IPS-11a (cell line): ENCODE measurements around the gene ZNF436.

Source experiments
- H3K4me3 ChIP-seq: one replicate; pipeline ENCODE4 v1.5.1; 2013; ENCODE audit warnings: low read depth, low read length, control low read depth

The ZNF436 gene

DNA sequence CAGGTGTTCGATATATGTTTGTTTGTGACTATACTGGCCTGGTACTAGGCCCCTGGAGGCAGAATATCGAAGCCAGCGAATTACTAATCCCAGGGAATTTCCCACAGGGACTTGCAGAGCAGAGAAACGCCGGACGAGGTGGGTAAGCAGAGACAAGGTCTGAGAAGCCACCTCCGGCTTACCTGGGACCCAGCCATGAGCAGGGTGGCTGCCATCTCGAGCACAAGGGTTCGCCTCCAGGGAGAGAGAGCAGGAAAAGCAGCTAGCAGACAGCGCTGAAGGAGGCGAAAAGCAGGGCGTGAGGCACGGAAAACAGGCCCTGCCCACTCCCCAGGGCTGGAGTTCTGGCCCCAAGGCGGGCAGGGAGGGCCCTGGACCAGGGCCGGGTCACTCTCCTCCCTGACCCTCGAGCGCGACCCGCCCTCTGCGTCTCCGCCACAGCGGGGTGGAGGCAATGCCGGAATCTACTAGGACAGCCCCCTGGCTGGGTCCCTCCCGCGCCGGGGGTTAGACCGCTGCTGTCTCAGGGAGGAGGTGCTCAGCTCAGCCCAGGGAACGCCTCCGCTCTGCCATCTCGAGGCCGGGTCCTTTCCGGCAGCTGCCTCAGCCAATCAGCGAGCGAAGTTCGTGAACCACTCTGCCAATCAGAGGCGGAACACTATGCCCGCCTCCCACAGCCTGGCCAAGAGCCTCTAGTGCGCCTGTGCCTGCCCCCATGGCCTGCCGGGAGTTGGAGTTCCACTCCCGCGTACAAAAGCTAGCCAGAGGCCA is 1.7 kb downstream of the ZNF436 start:
- H3K4me3 ChIP-seq, result peak overlapping the region; percentile 77

DNA sequence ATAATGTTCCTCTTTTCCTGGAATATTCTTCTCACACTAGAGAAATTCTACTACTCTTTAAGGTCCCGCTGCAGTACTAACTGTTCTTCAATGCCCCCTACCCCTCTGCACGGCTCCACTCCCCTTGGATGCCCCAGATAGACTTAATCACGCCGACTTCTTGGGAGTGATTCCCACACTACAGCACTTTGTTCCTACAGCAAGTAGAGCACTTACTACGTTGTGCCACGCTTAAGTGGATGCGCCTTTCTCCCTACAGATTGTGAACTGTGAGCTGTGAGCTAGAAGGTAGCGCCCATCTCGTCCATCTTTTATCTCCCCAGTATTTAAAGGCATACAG is 2.2 kb downstream of the ZNF436 start:
- H3K4me3 ChIP-seq, result no peak overlapping the region

DNA sequence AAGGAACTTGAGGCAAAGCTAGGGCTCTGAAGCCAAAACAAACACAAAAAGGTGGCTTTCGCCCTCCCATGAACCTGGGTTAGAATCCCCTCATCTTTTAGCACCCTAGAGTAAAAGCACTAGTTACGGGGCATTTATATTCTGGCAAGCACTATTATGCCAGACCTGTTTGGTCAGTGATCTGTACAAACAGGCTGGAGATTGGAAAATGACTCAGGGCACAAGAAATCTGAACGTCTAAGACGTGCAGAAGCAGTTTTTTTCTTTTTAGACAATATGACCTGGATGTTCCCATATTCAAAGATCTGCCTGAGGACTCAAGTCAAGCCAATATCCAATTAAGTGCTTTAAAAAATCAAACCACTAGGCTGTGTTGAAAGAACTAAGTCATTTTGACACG is 3.0 kb downstream of the ZNF436 start:
- H3K4me3 ChIP-seq, result no peak overlapping the region

DNA sequence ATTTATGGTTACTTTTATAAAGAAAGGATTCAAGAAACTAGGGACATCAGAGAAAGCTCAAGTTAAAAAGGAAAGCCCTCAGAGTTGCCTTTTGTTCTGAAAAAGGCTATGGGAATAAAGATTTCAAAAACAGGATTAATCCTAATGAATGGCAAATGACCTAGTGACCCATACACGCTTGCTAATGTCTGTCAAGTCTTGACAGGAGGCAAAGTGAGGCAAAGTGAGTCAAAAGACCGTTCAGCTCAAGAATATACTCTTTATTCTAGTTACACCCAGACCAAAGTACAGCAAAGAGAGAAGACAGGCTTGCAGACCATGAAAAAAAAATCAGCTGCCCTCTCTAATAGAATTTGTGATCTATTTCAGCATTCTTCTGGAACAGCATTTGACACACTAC is 3.5 kb downstream of the ZNF436 start:
- no peak overlapping the region for H3K4me3 ChIP-seq

DNA sequence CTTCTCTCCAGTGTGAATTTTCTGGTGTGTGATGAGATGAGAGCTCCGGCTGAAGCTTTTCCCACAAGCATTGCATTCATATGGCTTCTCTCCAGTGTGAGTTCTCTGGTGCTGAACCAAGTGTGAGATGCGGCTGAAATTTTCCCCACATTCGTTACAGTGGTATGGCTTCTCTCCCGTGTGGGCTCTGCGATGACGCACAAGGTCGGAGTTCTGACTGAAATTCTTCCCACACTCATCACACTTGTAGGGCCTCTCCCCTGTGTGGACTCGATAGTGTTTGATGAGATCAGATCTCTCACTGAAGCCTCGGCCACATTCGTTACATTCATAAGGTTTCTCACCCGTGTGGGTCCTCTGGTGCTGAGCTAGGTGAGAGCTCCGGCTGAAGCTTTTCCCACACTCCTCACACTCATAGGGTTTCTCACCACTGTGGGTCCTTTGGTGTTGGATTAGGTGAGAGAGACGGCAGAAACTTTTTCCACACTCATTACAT is 7.4 kb downstream of the ZNF436 start:
- no peak overlapping the region for H3K4me3 ChIP-seq

DNA sequence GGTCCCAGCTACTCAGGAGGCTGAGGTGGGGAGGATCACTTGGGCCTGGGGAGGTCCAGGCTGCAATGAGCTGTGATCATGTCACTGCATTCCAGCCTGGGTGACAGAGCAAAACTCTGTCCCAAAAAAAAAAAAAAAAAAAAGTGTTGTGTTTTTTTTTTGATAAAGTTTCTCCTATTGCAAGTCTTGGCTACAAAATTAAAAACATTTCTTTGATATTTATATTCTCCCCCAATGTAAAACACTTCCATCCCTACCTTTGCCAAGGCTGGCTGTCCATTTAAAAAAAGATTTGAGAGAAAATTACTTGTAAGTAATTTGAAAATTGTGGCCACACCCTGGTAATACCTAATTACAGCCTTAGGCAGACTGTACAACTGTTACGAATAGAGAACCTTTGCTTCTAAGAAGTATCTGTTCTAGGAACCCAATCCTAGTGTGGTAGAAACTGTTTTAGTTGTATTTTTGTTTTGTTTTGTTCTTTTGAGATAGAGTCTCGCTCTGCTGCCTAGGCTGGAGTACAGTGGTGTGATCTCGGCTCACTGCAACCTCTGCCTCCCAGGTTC is 11.2 kb downstream of the ZNF436 start:
- H3K4me3 ChIP-seq, result no peak overlapping the region

DNA sequence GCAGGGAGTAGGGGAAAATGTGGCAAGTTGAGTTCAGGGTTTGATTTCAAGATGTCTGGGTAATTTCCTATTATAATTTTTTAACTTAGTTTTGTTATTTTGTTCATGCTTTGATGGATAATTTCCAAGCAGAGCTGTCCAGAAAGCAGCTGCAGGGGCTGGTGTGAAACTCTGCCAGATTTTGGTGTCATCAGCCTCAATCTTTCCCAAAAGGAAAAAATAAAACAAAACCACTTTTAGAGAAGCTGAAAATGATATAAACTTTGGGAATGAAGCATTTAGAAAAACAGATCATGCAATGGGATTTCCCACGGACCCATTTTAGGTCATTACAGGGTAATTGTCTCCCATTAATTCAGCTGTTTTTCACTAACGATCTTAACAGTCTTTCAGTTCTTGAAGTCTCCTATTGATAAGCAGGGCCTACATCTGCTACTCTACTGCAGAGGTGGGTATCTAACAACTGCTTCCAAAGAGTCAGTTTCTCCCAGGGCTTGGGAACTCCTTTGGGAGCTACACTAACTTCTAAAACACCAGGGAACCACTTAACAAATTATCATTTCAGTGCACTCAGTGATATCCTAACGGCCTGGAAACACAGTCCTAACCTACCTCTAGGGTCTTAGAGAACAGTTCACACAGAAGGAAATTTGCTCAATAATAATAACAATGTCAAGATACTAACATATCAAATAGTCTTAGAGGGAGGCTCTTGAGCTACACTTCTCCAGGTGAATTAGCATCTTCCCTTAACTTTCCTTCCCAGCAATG is 12.3 kb downstream of the ZNF436 start:
- no peak overlapping the region for H3K4me3 ChIP-seq

DNA sequence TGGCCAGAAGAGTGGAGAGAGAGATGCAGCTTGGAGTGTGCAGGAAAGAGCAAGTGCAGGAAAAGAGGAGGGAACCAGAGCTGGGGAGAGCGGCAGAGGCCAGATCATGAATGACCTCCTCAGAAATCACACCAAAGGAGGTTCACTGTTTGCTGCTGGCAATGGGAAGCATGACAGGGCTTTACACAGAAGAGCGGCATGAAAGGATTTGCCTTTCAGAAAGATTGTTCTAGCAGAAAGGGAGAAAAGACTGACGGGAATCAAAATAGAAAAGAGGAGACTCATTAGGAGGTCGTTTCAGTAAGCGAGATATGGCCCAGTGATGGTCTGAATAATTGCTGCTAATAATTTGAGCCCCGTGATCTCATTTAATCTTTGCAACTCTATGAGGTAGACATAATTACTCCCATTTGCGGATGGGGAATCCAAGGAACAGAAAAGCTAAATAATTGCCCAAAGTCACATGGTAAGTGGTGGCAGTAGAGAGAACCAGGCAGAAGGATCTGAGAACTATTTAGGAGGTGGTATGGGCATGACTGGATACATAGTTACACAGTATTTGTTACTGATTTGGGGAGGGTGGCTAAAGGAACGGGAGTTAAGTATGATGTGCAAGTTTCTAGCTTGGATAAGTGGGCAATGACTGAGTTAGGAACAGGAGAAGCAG is 13.0 kb downstream of the ZNF436 start:
- no peak overlapping the region for H3K4me3 ChIP-seq

DNA sequence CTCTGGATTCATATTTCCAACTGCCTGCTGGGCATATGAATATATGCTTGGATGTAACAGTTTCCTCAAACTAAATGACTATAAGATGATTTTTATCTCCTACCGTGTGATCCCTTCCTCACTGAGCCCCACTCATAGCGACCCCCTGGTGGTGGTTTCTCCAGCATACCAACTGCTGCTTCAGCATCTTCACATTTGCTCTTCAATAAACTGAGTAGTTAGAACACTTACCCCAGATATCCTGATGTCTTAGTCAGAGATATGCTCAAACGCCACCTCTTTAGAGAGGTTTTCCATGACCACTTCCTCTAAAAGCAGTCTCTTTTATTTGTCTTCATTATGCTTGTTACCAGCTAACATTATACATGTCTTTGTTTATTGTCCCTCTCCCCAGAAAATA is 15.4 kb downstream of the ZNF436 start:
- H3K4me3 ChIP-seq, result no peak overlapping the region

DNA sequence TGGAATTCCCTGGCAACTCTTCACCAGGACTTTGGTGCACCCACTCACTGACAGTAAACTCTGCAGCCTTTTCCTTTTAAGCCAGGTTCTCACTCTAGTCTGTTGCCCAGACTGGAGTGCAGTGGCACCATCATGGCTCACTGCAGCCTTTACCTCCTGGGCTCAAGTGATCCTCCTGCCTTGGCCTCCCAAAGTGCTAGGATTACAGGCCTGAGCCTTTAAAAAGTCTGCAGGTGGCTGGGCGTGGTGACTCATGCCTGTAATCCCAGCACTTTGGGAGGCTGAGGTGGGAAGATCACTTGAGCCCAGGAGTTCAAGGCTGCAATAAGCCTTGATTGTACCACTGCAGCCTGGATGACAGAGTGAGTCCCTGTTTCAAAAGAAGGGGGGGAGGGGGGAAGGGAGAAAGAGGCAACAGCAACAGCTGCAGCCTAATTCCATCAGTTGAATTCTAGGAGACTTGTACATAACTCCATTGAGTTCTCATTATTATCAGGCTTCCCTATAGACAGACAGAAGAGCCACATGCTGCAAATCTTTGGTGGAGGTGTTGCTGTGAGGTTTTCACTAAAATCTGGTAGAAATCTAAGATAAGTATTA is 17.4 kb downstream of the ZNF436 start:
- no peak overlapping the region for H3K4me3 ChIP-seq

DNA sequence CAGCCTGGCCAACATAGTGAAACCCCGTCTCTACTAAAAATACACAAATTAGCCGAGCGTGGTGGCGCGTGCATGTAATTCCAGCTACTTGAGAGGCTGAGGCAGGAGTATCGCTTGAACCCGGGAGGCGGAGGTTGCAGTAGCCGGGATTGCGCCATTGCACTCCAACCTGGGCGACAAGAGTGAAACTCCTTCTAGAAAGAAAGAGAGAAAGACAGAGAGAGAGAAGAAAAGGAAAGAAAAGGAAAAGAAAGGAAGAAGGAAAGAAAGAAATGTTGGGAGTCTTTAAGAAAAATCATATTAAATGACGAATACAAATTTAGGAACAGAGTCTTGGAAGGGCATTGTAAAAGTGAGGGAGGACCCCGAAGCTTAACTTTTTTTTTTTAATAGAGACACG is 23.7 kb downstream of the ZNF436 start:
- no peak overlapping the region for H3K4me3 ChIP-seq

DNA sequence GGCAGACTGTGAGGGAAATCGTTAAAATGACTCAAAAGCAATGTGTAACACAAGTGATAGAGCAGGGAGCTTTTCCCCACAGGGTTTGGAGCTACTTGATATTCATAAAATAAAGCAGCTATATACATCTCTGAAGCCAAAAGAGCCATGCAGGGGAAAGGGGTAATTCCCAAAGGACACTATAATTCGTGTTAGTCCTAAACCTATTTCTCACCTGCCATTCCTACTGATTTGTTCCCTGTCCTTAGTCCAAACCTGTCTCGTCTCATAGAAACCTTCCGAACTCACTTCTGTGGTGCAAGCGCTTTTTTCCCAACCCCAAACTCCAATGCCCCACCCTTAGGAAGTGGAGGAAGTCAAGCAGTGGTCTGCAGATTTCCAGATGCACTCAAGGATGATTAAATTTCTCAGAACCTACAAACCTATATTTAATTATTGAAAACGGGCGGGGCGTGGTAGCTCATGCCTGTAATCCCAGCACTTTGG is 24.6 kb downstream of the ZNF436 start:
- H3K4me3 ChIP-seq, result peak overlapping the region; percentile 58

DNA sequence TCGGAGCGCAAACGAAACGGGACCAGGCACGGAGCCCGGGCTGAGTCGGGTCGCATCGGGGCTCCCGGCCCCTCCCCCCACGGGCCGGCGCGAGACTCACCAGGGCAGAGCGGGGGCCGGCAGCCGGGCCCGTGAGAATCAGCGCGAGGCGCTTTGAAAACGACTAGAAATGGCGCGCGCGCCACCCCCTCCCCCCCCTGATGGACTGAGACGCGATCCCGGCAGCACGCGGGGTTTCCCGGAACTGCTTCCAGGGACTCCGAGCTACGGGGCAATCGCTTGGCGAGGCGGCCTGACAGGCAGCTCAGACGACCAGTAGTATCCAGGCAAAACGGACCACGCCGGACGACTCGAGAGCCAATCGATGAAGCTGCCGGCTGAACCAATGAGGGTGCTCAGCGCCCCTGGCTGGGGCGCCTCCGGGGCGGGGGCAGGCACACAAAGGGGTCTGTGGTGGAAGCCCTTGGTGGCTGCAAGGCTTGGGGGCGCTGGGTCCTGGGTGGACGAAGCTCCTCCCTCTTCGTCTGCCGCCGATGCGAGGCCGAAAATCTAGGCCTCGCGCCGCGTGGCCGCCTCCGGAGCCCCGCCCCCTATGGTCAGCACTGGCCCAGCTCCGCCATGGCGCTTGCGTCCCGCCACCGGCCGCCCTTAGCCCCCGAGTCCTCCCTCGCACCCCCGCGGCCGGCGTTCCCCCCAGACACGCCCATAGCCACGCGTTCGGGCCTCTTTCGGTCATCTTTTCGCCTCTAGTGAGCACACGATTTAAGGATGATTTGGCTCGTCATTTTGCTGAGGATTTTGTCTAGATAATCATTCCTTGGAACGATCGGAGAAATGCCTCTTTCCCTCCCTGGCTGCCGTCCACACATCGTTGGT is 25.3 kb downstream of the ZNF436 start, which contains the start of gene HNRNPR:
Gene HNRNPR (minus strand): TSS at position 174 of the 876 bp plus-strand sequence. CDS start 3,276 bp downstream, outside the sequence.
- peak within 1 kb of the TSS; percentile 78 for H3K4me3 ChIP-seq

DNA sequence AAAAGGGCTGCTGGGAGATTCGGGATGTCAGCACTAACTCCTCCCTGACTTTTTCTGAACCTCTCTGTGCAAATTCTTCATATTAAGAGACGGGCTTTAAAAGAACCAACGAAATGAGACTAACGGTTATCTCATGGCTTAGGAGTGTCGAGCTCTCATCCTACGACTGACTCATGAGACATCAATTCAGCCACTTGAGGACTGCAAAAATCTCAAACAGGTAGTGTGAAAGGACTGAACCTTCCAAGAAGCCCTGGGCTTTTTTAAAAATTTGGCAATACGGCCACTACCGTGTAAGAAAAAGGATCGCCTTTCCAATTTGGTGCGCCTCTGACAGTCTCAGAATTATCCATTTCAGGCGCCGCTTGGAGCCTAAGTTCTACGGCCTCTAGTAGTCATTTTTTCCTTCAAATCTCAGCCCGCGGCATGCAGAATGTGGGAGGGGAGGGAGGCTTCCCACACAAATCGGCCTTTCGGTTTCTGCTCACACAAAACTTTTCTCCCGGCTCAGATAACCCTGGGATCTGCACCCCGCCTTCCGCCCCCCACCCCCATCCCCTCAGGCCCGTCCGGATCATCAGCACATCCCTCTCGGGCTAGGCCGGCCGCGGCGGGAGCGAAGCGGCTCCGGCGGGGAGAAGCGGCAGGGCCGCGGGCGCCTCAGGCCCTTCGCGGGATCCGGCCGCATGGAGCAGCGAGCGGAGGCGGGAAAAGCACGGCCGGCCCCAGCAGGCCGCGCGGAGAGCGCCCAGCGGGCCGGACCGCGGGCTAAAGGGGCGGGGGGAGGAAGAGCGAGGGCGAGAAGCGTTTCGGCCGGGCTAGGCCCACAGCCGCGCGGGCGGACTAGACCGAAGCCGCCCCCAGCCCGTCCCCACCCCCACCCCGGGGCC is 26.2 kb downstream of the ZNF436 start:
- peak overlapping the region; percentile 78 for H3K4me3 ChIP-seq

DNA sequence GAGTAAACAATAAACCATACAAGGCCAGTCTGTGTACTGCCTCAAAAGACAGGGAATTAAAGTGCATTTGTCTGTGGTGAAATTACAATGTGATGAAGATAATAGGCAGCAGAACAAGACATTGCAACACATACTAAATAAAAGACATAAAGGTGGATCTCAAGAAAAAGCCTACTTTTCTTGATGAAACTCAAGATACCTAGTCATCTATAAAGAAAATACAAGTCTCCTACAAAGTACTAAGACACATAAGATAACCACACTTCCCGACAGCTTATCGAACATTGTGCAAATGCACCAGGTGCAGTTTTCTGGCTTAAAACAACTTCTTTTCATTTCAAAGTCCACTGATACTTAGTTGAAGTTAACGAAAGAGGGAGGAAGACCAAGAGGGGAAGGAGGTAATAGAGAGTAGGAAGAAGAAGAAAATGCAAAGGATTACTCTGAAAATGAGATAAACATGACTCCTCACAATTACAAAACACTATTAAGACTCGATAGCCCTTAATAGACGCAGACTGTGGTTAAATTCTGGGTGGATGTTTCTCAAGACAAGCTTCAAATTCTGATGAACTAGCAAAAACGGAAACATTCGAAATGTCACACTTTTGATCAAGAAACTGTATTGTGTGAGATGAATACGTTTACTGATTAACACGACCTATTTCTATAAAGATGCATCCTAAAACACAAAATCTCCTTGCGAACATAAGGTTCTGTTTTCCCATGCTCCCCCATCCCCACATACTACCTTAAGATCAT is 27.5 kb downstream of the ZNF436 start:
- peak overlapping the region; percentile 78 for H3K4me3 ChIP-seq

DNA sequence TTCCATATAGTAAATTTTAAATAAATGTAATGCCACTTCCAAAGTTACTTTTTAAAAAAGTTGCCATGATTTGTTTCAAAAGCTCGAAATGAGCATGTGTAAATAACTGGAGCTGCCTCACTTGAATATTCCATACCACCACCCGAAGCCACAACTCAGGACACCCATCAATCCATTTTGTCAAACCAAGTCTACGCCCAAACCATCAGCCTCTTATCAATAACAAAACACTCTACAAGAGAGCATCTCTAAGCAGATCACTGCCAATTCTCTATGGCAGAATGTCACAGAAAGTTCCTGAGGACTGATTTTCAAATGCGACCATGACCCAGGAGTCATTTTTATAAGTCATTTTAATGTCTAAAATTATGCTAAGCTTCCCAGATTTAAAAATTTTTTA is 30.0 kb downstream of the ZNF436 start:
- no peak overlapping the region for H3K4me3 ChIP-seq

DNA sequence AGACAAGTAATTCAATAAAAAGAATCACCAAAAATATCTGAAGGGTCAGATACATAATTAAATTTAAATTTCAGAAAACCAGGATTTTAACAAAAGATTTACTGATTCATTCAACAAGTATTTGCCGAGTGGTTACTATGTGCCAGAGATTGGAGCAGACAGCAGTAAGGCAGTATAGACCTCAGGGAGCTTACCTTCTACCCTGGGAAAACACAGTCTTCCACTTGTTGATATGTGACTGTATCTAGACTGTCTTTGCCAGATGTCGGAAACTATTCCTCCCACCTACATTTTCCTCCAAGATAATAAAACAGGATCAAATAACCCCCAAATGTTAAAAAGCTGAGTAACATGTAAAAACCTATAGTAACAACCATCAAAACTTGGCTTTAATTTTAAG is 31.8 kb downstream of the ZNF436 start:
- no peak overlapping the region for H3K4me3 ChIP-seq

DNA sequence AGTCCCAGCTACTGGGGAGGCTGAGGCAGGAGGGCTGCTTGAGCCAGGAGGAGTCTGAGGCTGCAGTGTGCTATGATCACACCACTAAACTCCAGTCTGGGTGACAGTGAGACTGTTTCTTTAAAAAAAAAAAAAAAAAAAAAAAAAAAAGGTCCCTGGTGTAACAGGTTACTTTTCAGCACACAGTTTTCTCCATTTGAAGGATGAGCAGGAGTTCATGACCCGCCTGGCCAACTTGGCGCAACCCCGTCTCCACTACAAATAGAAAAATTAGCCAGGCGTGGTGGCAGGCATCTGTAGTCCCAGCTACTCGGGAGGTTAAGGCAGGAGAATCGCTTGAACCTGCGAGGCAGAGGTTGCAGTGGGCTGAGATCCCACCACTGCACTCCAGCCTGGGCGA is 37.9 kb downstream of the ZNF436 start:
- no peak overlapping the region for H3K4me3 ChIP-seq
